ENCODE data around the gene GADL1.

Gene GADL1

DNA sequence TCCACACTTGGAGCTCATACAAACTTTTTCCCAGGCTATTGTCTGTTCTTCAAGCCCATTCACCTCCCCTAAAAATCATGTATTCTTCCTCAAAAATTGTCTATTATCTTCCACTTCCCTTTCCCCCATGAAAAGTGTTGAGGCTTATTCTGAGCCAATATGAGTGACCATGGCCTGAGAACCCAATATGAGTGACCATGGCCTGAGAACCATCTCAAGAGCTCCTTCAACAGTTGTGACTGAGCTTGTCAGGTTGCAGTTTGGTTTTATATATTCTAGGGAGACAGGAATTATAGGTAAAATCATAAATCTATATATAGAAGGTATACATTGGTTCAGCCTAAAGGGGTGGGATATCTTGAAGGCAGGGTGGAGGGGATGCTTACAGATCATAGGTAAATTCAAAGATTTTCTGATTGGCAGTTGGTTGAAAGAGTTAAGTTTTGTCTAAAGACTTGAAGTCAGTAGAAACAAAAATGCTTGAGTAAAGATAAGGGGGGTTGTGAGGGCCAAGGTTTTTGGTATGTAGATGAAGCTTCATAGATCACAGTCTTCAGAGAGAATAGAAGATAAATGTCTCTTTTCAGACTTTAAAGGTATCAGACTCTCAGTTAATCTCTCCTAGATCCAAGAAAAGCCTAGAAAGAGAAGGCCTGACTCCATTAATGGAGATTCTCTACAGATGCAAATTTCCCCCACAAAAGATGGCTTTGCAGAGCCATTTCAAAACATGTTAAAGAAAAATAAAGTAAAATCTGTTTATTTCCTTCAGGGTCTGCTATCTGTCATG, 192.2 kb downstream of the GADL1 start:
- TF ChIP-seq FOXP2 (optimal IDR thresholded peaks at IDR 0.05; ENCODE audit: control extremely low read depth, extremely low read length, insufficient read depth), result no peak
- TF ChIP-seq EZH2 (IDR thresholded peaks at IDR 0.05), result no peak
- TF ChIP-seq POLR2AphosphoS5 (IDR thresholded peaks at IDR 0.05; ENCODE audit: borderline replicate concordance, low read depth, low read length), result no peak
- Histone ChIP-seq H3K9ac (ENCODE audit: insufficient read length) (no peak overlapping the region), H3K4me3 (no peak overlapping the region), H3K9me3 (ENCODE audit: low read depth, low read length) (no peaks in the 10 kb centered on the region), H3K36me3 (ENCODE audit: insufficient read depth, low read length) (no peaks in the 10 kb centered on the region), H3K27ac (no peak overlapping the region)
- DNase-seq (ENCODE audit: low read depth, low spot score), result no peak

DNA sequence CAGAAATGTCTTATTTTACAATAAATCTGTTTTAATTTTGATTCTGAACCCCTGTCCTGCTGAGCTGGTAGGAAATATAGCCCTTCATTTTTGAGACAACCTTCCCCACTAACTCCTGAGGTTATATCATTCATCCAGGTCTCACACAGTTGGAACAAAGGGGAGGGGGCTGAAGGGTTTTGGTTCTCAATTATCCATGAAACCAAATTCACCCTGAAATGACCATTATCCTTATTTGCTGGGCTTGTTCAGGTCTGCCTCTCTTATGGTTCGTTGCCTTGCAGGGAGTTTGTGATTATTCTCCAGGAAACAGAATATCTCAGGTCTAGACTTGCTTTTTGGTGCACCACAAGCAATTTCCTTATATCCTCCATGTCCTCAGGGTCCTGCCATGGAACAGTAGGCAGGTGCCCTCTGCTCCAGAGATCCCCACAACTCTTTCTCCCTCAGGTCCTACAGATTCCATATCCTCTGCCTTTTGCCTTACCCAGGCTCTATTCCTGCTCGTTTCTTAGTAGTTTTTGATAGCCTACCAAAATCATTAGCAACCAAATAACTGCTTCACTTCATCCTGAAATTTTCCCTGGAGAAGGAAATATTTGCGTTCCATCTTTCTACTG, 193.6 kb downstream of the GADL1 start:
- no peak for DNase-seq (ENCODE audit: low read depth, low spot score)
- Histone ChIP-seq H3K36me3 (ENCODE audit: insufficient read depth, low read length) (no peaks in the 10 kb centered on the region), H3K27ac (no peak overlapping the region), H3K4me3 (no peak overlapping the region), H3K9me3 (ENCODE audit: low read depth, low read length) (no peaks in the 10 kb centered on the region), H3K9ac (ENCODE audit: insufficient read length) (no peak overlapping the region)
- TF ChIP-seq POLR2AphosphoS5 (IDR thresholded peaks at IDR 0.05; ENCODE audit: borderline replicate concordance, low read depth, low read length) (no peak), FOXP2 (optimal IDR thresholded peaks at IDR 0.05; ENCODE audit: control extremely low read depth, extremely low read length, insufficient read depth) (no peak), EZH2 (IDR thresholded peaks at IDR 0.05) (no peak)

DNA sequence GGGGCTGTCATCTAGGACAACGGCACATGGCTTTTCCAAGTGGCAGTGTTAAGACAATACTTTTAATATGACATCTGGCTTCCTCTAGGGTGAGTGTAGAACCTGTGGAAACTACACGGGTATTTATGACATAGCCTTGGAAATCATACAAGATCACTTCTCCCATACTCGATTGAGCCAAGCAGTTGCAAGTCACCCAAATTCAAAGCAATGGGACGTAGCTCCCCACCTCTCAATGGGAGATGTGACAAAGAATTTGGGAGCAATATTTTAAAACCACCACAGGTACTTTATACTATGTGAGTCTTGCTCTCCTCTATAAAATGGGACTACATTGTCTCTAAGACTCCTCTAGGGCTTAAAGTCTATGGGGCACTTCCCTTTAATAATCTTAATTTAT, 194.5 kb downstream of the GADL1 start:
- no peak for TF ChIP-seq POLR2AphosphoS5 (IDR thresholded peaks at IDR 0.05; ENCODE audit: borderline replicate concordance, low read depth, low read length)
- no peak for TF ChIP-seq FOXP2 (optimal IDR thresholded peaks at IDR 0.05; ENCODE audit: control extremely low read depth, extremely low read length, insufficient read depth)
- TF ChIP-seq EZH2 (IDR thresholded peaks at IDR 0.05), result no peak
- H3K4me3 ChIP-seq, result no peak overlapping the region
- no peak overlapping the region for H3K27ac ChIP-seq
- H3K9ac ChIP-seq (ENCODE audit: insufficient read length), result no peak overlapping the region
- no peak for DNase-seq (ENCODE audit: low read depth, low spot score)
- H3K9me3 ChIP-seq (ENCODE audit: low read depth, low read length), result no peaks in the 10 kb centered on the region
- no peaks in the 10 kb centered on the region for H3K36me3 ChIP-seq (ENCODE audit: insufficient read depth, low read length)

DNA sequence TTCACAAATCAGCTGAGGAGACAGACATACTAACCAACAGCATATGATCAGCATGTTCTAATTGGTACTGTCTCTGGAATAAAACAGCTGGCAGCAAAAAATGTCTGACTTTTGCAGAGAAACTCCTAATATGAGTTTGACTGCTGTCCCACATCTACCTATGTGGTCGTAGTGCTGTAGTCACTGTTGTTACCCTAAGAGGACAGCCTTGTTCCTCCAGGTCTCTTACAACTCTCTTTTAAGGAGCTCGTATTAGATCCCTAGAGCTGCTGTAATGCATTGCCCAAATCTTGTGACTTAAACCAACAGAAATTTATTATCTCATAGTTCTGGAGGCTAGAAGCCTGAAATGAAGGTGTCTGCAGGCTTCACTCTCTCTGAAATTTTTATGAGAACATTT, 195.9 kb downstream of the GADL1 start:
- DNase-seq (ENCODE audit: low read depth, low spot score), result no peak
- TF ChIP-seq FOXP2 (optimal IDR thresholded peaks at IDR 0.05; ENCODE audit: control extremely low read depth, extremely low read length, insufficient read depth) (no peak), EZH2 (IDR thresholded peaks at IDR 0.05) (no peak), POLR2AphosphoS5 (IDR thresholded peaks at IDR 0.05; ENCODE audit: borderline replicate concordance, low read depth, low read length) (no peak)
- Histone ChIP-seq H3K9me3 (ENCODE audit: low read depth, low read length) (no peaks in the 10 kb centered on the region), H3K9ac (ENCODE audit: insufficient read length) (no peak overlapping the region), H3K27ac (no peak overlapping the region), H3K36me3 (ENCODE audit: insufficient read depth, low read length) (no peaks in the 10 kb centered on the region), H3K4me3 (no peak overlapping the region)

DNA sequence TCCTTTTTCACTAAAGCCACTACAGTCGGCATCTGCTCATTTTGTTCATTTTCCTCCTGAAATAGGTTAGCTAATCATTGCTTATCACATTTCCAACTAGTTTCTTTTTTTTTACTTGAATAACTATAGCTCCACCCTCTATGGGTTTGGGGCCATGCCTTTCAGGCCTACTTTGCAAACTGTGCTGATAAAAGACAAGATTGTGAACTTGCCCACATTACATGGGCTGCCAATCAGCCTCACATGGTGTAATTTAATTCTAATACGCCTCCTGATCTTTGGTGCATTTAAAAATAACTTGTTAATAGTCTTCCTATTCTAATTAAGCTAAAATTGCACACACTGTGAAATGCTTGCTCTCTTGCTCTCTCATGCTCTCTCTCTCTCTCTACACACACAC, 197.6 kb downstream of the GADL1 start:
- no peaks in the 10 kb centered on the region for H3K9me3 ChIP-seq (ENCODE audit: low read depth, low read length)
- no peak overlapping the region for H3K9ac ChIP-seq (ENCODE audit: insufficient read length)
- no peak for DNase-seq (ENCODE audit: low read depth, low spot score)
- no peak for TF ChIP-seq EZH2 (IDR thresholded peaks at IDR 0.05)
- no peak for TF ChIP-seq POLR2AphosphoS5 (IDR thresholded peaks at IDR 0.05; ENCODE audit: borderline replicate concordance, low read depth, low read length)
- no peak for TF ChIP-seq FOXP2 (optimal IDR thresholded peaks at IDR 0.05; ENCODE audit: control extremely low read depth, extremely low read length, insufficient read depth)
- H3K4me3 ChIP-seq, result no peak overlapping the region
- H3K36me3 ChIP-seq (ENCODE audit: insufficient read depth, low read length), result no peaks in the 10 kb centered on the region
- H3K27ac ChIP-seq, result no peak overlapping the region

DNA sequence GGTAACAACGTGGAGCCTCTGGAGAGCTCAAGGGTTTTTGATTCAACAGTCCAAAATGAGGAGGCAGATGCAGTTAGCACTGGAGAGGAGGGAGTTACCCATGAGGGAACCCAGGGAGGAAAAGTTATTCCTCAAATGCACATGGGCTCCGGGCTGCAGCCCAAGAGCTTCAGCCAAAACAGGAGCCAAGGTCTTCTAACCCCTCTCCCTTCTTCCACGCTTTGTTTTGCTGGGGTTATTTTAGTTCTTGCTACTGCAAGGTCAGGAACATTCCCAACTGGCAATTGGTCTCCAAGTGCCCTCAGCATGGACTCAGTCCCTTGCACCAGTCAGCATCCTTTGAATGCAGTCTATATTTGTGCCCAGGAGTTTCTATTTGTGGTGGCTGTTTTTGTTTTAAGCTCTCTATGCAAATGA, 198.1 kb downstream of the GADL1 start:
- Histone ChIP-seq H3K36me3 (ENCODE audit: insufficient read depth, low read length) (no peaks in the 10 kb centered on the region), H3K9me3 (ENCODE audit: low read depth, low read length) (no peaks in the 10 kb centered on the region), H3K4me3 (no peak overlapping the region), H3K27ac (no peak overlapping the region), H3K9ac (ENCODE audit: insufficient read length) (no peak overlapping the region)
- DNase-seq (ENCODE audit: low read depth, low spot score), result no peak
- TF ChIP-seq EZH2 (IDR thresholded peaks at IDR 0.05) (no peak), POLR2AphosphoS5 (IDR thresholded peaks at IDR 0.05; ENCODE audit: borderline replicate concordance, low read depth, low read length) (no peak), FOXP2 (optimal IDR thresholded peaks at IDR 0.05; ENCODE audit: control extremely low read depth, extremely low read length, insufficient read depth) (no peak)

DNA sequence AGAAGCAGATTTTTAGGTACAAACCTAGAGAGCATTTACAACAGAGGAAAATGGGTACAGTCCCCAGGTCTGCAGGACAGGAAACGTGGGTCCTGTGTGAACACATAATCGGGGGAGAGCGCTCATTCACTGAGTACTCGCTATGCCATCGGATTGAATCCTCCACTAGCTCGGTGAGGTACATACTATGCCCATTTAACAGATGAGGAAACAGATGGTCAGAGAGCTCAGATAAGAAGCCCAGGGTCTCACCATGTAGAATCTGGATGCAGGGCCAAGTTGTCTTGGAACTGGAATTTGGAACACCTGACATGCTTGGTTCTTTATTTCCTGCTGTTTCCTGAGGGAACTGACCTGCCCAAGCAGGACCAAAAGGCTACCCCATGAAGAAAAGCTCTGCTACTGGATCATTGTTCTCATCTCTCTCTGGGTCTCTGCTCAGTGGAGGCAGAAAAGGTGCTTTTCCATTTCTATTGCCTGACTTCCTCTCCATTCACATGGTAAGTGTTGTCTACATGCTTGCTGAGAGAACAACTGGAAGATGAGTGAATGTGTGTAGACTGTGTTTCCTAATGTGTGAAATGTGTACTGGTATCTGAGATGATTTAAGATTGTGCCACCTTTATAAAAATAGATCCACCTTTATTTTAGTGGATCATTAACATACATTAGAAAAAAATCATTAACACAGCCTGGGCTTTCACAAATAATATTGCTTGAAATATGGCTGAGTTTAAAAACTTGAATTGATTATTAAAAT, 199.0 kb downstream of the GADL1 start:
- DNase-seq (ENCODE audit: low read depth, low spot score), result no peak

DNA sequence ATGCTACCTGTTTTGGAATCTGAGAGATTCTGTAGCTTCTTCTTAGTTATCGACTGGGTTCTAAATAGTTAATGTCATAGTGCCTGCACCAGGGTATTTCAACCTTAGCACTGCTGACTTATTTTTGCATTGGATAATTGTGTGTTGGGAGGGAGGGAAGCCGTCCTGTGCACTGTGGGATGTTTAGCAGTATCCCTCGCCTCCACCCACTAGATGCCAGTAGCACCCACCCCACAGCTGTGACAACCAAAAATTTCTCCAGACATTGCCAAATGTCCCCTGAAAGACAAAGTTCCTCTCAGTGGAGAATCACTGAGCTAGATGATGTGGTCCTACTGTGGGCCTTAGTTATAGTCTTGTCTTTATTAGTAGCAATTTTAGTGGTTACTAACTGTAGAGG, 199.8 kb downstream of the GADL1 start:
- Histone ChIP-seq H3K4me3 (no peak overlapping the region), H3K36me3 (ENCODE audit: insufficient read depth, low read length) (no peaks in the 10 kb centered on the region), H3K9me3 (ENCODE audit: low read depth, low read length) (no peaks in the 10 kb centered on the region), H3K27ac (no peak overlapping the region), H3K9ac (ENCODE audit: insufficient read length) (no peak overlapping the region)
- no peak for TF ChIP-seq EZH2 (IDR thresholded peaks at IDR 0.05)
- TF ChIP-seq FOXP2 (optimal IDR thresholded peaks at IDR 0.05; ENCODE audit: control extremely low read depth, extremely low read length, insufficient read depth), result no peak
- no peak for TF ChIP-seq POLR2AphosphoS5 (IDR thresholded peaks at IDR 0.05; ENCODE audit: borderline replicate concordance, low read depth, low read length)
- no peak for DNase-seq (ENCODE audit: low read depth, low spot score)

More for the DNA sequence above, 199.0 kb downstream of the GADL1 start:
- no peak for TF ChIP-seq EZH2 (IDR thresholded peaks at IDR 0.05)
- no peak for TF ChIP-seq FOXP2 (optimal IDR thresholded peaks at IDR 0.05; ENCODE audit: control extremely low read depth, extremely low read length, insufficient read depth)
- no peak overlapping the region for H3K4me3 ChIP-seq
- H3K27ac ChIP-seq, result no peak overlapping the region
- no peak overlapping the region for H3K9ac ChIP-seq (ENCODE audit: insufficient read length)
- no peaks in the 10 kb centered on the region for H3K9me3 ChIP-seq (ENCODE audit: low read depth, low read length)
- H3K36me3 ChIP-seq (ENCODE audit: insufficient read depth, low read length), result no peaks in the 10 kb centered on the region
